C4-2B (cell line): ENCODE measurements around the gene STC2.

Experiments used
- ZFX ChIP-seq: fragments of 450-650 bp; IDR thresholded peaks from 2 replicates; pipeline ENCODE4 v1.6.1; 2017
- TF ChIP-seq, protein P1 (sequence below): fragments of 450-650 bp; conservative IDR thresholded peaks from 2 replicates; pipeline ENCODE4 v1.5.1; 2017; ENCODE audit warnings: mild to moderate bottlenecking

DNA sequence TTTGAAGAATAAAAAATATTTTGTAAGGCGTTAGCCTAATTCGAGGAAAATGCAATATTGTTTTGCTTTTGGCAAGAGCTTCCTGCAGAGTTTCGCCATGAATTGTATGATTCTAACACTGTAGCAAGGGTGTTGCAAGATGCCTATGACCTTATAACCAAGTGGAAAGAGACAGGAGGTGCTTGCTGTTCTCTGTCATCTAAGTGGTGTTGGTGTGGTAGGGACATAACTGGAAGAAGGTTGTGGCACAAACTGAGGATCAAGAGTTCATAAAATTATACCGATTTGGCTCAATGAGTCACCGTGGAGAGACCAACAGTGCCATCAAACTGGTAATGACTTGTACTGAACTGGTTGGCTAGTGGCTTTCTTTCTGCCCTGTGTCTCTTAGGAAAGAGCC is 6.3 kb downstream of the STC2 start:
- TF ChIP-seq, protein P1, sequence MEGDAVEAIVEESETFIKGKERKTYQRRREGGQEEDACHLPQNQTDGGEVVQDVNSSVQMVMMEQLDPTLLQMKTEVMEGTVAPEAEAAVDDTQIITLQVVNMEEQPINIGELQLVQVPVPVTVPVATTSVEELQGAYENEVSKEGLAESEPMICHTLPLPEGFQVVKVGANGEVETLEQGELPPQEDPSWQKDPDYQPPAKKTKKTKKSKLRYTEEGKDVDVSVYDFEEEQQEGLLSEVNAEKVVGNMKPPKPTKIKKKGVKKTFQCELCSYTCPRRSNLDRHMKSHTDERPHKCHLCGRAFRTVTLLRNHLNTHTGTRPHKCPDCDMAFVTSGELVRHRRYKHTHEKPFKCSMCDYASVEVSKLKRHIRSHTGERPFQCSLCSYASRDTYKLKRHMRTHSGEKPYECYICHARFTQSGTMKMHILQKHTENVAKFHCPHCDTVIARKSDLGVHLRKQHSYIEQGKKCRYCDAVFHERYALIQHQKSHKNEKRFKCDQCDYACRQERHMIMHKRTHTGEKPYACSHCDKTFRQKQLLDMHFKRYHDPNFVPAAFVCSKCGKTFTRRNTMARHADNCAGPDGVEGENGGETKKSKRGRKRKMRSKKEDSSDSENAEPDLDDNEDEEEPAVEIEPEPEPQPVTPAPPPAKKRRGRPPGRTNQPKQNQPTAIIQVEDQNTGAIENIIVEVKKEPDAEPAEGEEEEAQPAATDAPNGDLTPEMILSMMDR = no peak
- no peak for TF ChIP-seq ZFX
